GM21360 (cell line): ENCODE data around the gene TMEM61.
A peak's percentile ranks its signal among the peaks of the same experiment; 100 is the strongest.
"Not testable (repeated sequence)": the region's sequence is repeated elsewhere in the genome, so short reads cannot be mapped to it uniquely, and the experiment has no call there.

Experiments used
- ATAC-seq: cut with Tn5 transposase; IDR thresholded peaks from one replicate; pipeline ENCODE4 v1.9.1; 2021; ENCODE audit warnings: mild to moderate bottlenecking, moderate library complexity; ENCODE audit not compliant: unreplicated experiment

Gene TMEM61

GRCh38 chr1:54959241-54959640 is 21.2 kb upstream of the TMEM61 start:
- no peak for ATAC-seq

GRCh38 chr1:54962612-54963395 is 17.6 kb upstream of the TMEM61 start:
- no peak for ATAC-seq

- not testable (repeated sequence) for ATAC-seq
These were observed 16.6 kb upstream of the TMEM61 start for GRCh38 chr1:54963829-54964228.

- ATAC-seq, result peak; percentile 83
These were observed 14.6 kb upstream of the TMEM61 start for GRCh38 chr1:54965624-54966340.

GRCh38 chr1:54967372-54967771 is 13.1 kb upstream of the TMEM61 start:
- no peak for ATAC-seq

- ATAC-seq, result no peak
These were observed 11.9 kb upstream of the TMEM61 start for GRCh38 chr1:54968551-54968950.

GRCh38 chr1:54969879-54970278 is 10.5 kb upstream of the TMEM61 start:
- no peak for ATAC-seq

- ATAC-seq, result no peak
These were observed 9.5 kb upstream of the TMEM61 start for GRCh38 chr1:54970901-54971300.

GRCh38 chr1:54971317-54971791 is 9.1 kb upstream of the TMEM61 start:
- ATAC-seq, result peak; percentile 80

- ATAC-seq, result no peak
These were observed 8.0 kb upstream of the TMEM61 start for GRCh38 chr1:54972436-54972835.

GRCh38 chr1:54973205-54973921 is 7.1 kb upstream of the TMEM61 start:
- no peak for ATAC-seq

- no peak for ATAC-seq
These were observed 4.9 kb upstream of the TMEM61 start for GRCh38 chr1:54975356-54976108.

GRCh38 chr1:54976747-54977146 is 3.7 kb upstream of the TMEM61 start:
- ATAC-seq, result no peak

- ATAC-seq, result no peak
These were observed 2.7 kb upstream of the TMEM61 start for GRCh38 chr1:54977533-54978297.

- no peak for ATAC-seq
These were observed 1.7 kb upstream of the TMEM61 start for GRCh38 chr1:54978528-54979326.

GRCh38 chr1:54979327-54979891 is 1.0 kb upstream of the TMEM61 start:
- ATAC-seq, result no peak

- ATAC-seq, result no peak
These were observed 341 bp upstream of the TMEM61 start for GRCh38 chr1:54980046-54980527.

GRCh38 chr1:54981466-54981865 is 1.0 kb downstream of the TMEM61 start:
- no peak for ATAC-seq

- ATAC-seq, result no peak
These were observed 2.3 kb downstream of the TMEM61 start for GRCh38 chr1:54982739-54983138.
